Uterus (tissue), 4 donors: ENCODE results near the gene NPB. TPM values are rescaled to one million over a fixed set of nuclear protein-coding genes. Genes with fewer than 3 reads are reported as not detected.
A peak's percentile ranks its signal among the peaks of the same experiment; 100 is the strongest.

Source experiments
- DNase-seq, 2 donors: peaks; one replicate each; pipeline ENCODE4 v3.0.0-alpha.2; 2019 to 2020
- H3K27ac ChIP-seq, 2 donors: fragments of 200-600 bp; sonication (generic); 1 replicate in 1 of 2; 2 replicates in 1 of 2; pipeline ENCODE4 v1.5.1; 2016 to 2018
- H3K27me3 ChIP-seq, 2 donors: fragments of 200-600 bp; sonication (generic); one replicate each; pipeline ENCODE4 v1.5.1; 2018 to 2019; ENCODE audit warnings: control low read depth in 1 of 2
- H3K36me3 ChIP-seq, 2 donors: fragments of 200-600 bp; sonication (generic); one replicate each; pipeline ENCODE4 v1.5.1; 2019; ENCODE audit warnings: control low read depth in 1 of 2
- H3K4me1 ChIP-seq, 2 donors: fragments of 200-600 bp; sonication (generic); one replicate each; pipeline ENCODE4 v1.5.1; 2018 to 2019; ENCODE audit warnings: control low read depth in 1 of 2
- H3K4me3 ChIP-seq, 2 donors: fragments of 200-600 bp; sonication (generic); 1 replicate in 1 of 2; 2 replicates in 1 of 2; pipeline ENCODE4 v1.5.1; 2018 to 2019; ENCODE audit warnings: mild to moderate bottlenecking in 1 of 2
- H3K9me3 ChIP-seq, 2 donors: fragments of 200-600 bp; sonication (generic); one replicate each; pipeline ENCODE4 v1.5.1; 2019; ENCODE audit warnings: control low read depth in 1 of 2
- CTCF ChIP-seq, 4 experiments: fragments of 200-600 bp in 2 of 4; fragments of 450-650 bp in 2 of 4; sonication (generic) in 2 of 4; IDR thresholded peaks; one replicate each; pipeline ENCODE4 v1.5.1; 2016 to 2019; ENCODE audit warnings: antibody characterized with exemption in 4 of 4, mild to moderate bottlenecking in 2 of 4, moderate library complexity in 1 of 4
- POLR2A ChIP-seq, 2 donors: fragments of 450-650 bp; IDR thresholded peaks; one replicate each; pipeline ENCODE4 v1.6.1; 2016; ENCODE audit warnings: antibody characterized with exemption in 2 of 2, mild to moderate bottlenecking in 1 of 2, moderate library complexity in 1 of 2
- intact Hi-C: fragments of 100-400 bp; cut with DNase I; formaldehyde crosslinking; loops from one replicate; pipeline ENCODE4 v1.15.1; 2023; ENCODE audit warnings: low total_unique reads
- total RNA-seq, 4 donors: library from RNA; depleted of rRNA in 3 of 4; stranded (reverse); fragments of >200 nt in 3 of 4; gene quantifications; one replicate each; pipeline versions ENCODE4 v1.1.0 to v1.2.4, GENCODE V29; 2014 to 2023
- donor health status: DM: yes; HTN: yes; CAD: no.

The NPB gene
- total RNA-seq, 4 donors from 2014 or later = 2.0 to 2.1 TPM; not detected in 2

- DNase-seq = peak in 1 of 2 donors; percentile 99
- Histone ChIP-seq H3K9me3 (no peaks in the 10 kb centered on the region), H3K27ac (peak within 1 kb of the TSS; percentile 93 to 96), H3K4me3 (peak within 1 kb of the TSS; percentile 93 to 97), H3K27me3 (no peaks in the 10 kb centered on the region), H3K4me1 (peaks cover 12% of the 10 kb centered on the region in 2 donors), H3K36me3 (no peaks in the 10 kb centered on the region)
- intact Hi-C loops = no loop called here
- TF ChIP-seq POLR2A (IDR thresholded peaks at IDR 0.05) (peak; percentile 65 to 79), CTCF (IDR thresholded peaks at IDR 0.05) (no peak)
Observed at GRCh38 chr17:81859906-81860755, 41.9 kb upstream of the NPB start, which contains the start of gene P4HB. P4HB (minus strand) TSS chr17:81860535; CDS start chr17:81860471, 64 bp downstream.

GRCh38 chr17:81860756-81861568 lies 41.1 kb upstream of the NPB start:
- peak overlapping the region; percentile 63 to 93 for H3K4me3 ChIP-seq
- no peaks in the 10 kb centered on the region for H3K27me3 ChIP-seq
- H3K4me1 ChIP-seq = peaks cover 12 to 14% of the 10 kb centered on the region in 2 donors
- intact Hi-C loops = no loop called here
- H3K27ac ChIP-seq = peak overlapping the region; percentile 91 to 93
- TF ChIP-seq POLR2A (IDR thresholded peaks at IDR 0.05) (peak; percentile 97 to 99), CTCF (IDR thresholded peaks at IDR 0.05) (peak in 2 of 4 experiments; percentile 33 to 53)
- H3K36me3 ChIP-seq = no peaks in the 10 kb centered on the region
- no peaks in the 10 kb centered on the region for H3K9me3 ChIP-seq
- DNase-seq = peak; percentile 99

GRCh38 chr17:81863123-81863675 lies 38.8 kb upstream of the NPB start:
- H3K36me3 ChIP-seq = no peaks in the 10 kb centered on the region
- no peak overlapping the region for H3K27ac ChIP-seq
- H3K4me3 ChIP-seq = no peak overlapping the region
- no peaks in the 10 kb centered on the region for H3K9me3 ChIP-seq
- intact Hi-C loops = no loop called here
- no peak for DNase-seq
- TF ChIP-seq CTCF (IDR thresholded peaks at IDR 0.05) = no peak
- no peak for TF ChIP-seq POLR2A (IDR thresholded peaks at IDR 0.05)
- no peaks in the 10 kb centered on the region for H3K27me3 ChIP-seq
- H3K4me1 ChIP-seq = peaks cover 12 to 27% of the 10 kb centered on the region in 2 donors

GRCh38 chr17:81863833-81864768 lies 37.9 kb upstream of the NPB start:
- H3K9me3 ChIP-seq = no peaks in the 10 kb centered on the region
- H3K4me3 ChIP-seq = no peak overlapping the region
- H3K27ac ChIP-seq = no peak overlapping the region
- TF ChIP-seq CTCF (IDR thresholded peaks at IDR 0.05) (no peak), POLR2A (IDR thresholded peaks at IDR 0.05) (no peak)
- intact Hi-C loops = no loop called here
- no peaks in the 10 kb centered on the region for H3K27me3 ChIP-seq
- H3K36me3 ChIP-seq = no peaks in the 10 kb centered on the region
- no peak for DNase-seq
- peaks cover 7 to 23% of the 10 kb centered on the region in 2 donors for H3K4me1 ChIP-seq
